Epithelial cell of proximal tubule (primary cell): ENCODE measurements around the gene BLM. TPM values are rescaled to one million over a fixed set of nuclear protein-coding genes. Genes with fewer than 3 reads are reported as not detected.
A peak's percentile ranks its signal among the peaks of the same experiment; 100 is the strongest.

Experiments
- DNase-seq: peaks from one replicate; pipeline ENCODE4 v3.0.0-alpha.2; 2011; ENCODE audit warnings: low read depth
- H3K4me3 ChIP-seq: 2 replicates; pipeline ENCODE4 v1.5.1; 2011; ENCODE audit warnings: low read depth, mild to moderate bottlenecking, low read length
- total RNA-seq: library from RNA; depleted of rRNA; stranded (reverse); fragments of >200 nt; gene quantifications from 2 replicates; pipeline ENCODE4 v1.2.3, GENCODE V29; 2015
- TF ChIP-seq, protein P1 (sequence below): conservative IDR thresholded peaks from 2 replicates; pipeline ENCODE4 v1.5.1; 2012; ENCODE audit warnings: low read depth, mild to moderate bottlenecking, low read length

BLM gene
- total RNA-seq, 1 donor from 2014 or later: 13.0 TPM

DNA sequence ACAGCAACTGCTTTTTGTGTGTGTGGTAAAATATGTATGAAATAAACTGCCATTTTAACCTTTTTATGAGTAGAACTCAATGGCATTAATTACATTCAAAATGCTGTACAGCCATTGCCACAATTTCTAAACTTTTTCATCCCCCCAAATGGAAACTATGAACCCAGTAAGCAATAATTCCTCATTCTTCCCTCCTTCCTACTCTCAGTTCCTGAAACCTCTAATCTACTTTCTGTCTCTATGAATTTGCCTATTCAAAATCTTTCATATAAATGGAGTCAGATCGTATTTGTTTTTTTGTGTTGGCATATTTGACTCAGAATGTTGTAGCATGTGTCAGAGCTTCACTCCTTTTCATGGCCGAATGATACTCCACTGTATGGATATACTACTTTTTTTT is 5.3 kb upstream of the BLM start:
- H3K4me3 ChIP-seq: no peak overlapping the region
- DNase-seq: no peak
- TF ChIP-seq, protein P1, sequence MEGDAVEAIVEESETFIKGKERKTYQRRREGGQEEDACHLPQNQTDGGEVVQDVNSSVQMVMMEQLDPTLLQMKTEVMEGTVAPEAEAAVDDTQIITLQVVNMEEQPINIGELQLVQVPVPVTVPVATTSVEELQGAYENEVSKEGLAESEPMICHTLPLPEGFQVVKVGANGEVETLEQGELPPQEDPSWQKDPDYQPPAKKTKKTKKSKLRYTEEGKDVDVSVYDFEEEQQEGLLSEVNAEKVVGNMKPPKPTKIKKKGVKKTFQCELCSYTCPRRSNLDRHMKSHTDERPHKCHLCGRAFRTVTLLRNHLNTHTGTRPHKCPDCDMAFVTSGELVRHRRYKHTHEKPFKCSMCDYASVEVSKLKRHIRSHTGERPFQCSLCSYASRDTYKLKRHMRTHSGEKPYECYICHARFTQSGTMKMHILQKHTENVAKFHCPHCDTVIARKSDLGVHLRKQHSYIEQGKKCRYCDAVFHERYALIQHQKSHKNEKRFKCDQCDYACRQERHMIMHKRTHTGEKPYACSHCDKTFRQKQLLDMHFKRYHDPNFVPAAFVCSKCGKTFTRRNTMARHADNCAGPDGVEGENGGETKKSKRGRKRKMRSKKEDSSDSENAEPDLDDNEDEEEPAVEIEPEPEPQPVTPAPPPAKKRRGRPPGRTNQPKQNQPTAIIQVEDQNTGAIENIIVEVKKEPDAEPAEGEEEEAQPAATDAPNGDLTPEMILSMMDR: no peak

GRCh38 chr15:90713081-90713480 is 4.1 kb upstream of the BLM start:
- H3K4me3 ChIP-seq: no peak overlapping the region
- DNase-seq: no peak
- TF ChIP-seq, protein P1: no peak

GRCh38 chr15:90716317-90716975 is 700 bp upstream of the BLM start:
- TF ChIP-seq, protein P1: no peak
- no peak for DNase-seq
- H3K4me3 ChIP-seq: peak overlapping the region; percentile 73

DNA sequence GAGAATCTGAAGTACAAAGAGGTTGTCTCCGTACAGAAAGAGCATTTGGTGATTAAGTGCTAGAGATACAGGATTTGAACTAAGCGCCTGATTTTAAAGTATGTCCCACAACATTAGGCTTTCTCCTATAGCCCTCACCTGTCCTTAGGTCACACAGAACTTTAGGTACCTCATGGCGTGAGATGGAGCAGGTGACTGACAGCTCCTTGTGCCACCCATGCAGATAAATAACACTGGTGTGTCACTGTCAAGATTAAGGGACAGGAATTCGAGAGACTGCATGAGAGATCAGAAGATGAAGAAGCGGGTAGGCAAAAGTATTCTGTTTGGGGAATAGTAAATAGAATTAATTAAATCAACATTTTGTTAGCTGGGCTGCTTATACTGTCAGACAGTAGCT is 1.1 kb downstream of the BLM start:
- TF ChIP-seq, protein P1: no peak
- H3K4me3 ChIP-seq: peak overlapping the region; percentile 73
- no peak for DNase-seq

DNA sequence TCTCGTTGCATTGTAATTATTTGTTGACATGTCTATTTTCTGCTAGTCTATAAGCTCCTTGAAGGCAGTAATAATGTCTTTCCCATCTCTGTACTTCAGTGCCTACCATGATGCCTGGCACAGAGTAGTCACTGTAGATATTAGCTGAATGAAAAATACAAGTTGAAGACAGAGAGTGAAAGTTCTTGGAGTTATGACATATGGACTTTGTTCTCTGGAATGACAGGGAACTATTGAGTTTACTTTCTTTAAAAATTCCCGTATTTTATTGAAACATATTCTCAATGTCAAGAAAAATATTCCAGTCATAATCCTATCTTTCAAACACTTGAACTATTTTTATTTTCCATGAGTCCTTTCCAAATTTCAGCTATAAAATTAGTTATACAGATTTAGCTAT is 3.0 kb downstream of the BLM start:
- TF ChIP-seq, protein P1: no peak
- H3K4me3 ChIP-seq: no peak overlapping the region
- DNase-seq: no peak

DNA sequence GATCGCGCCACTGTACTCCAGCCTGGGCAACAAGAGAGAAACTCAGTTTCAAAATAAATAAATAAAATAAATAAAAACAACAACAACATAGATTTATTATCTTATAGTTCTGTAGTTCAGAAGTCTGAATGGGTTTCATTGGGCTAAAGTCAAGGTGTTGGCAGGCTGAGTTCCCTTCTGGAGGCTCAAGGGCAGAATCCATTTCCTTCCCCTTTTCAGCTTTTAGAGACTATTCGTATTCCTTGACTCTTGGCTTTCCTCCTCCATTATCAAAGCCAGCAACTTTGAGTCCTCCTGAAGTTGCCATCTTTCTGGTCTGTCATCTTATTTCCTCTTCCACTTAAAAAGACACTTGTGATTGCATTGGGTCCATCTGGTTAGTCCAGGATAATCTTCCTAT is 12.1 kb downstream of the BLM start:
- no peak overlapping the region for H3K4me3 ChIP-seq
- TF ChIP-seq, protein P1: no peak
- no peak for DNase-seq

GRCh38 chr15:90730290-90730689 is 13.1 kb downstream of the BLM start:
- TF ChIP-seq, protein P1: no peak
- no peak for DNase-seq
- no peak overlapping the region for H3K4me3 ChIP-seq
